ENCODE results near the gene PAN2. TPM values are rescaled to one million over a fixed set of nuclear protein-coding genes. Genes with fewer than 3 reads are reported as not detected.
A peak's percentile ranks its signal among the peaks of the same experiment; 100 is the strongest.

The PAN2 gene
- polyA plus RNA-seq: 5.5 TPM

GRCh38 chr12:56333679-56334489 lies at the start of gene PAN2:
Gene PAN2 (minus strand): TSS chr12:56334000. CDS start chr12:56333094, 906 bp downstream.
- Mint-ChIP-seq H3K36me3 (peaks cover 4% of the 10 kb centered on the region), H3K27ac (peak within 1 kb of the TSS; percentile 99 to 100 (median 100)), H3K9me3 (no peaks in the 10 kb centered on the region), H3K4me3 (peak within 1 kb of the TSS; percentile 92 to 100 (median 98)), H3K4me1 (peaks cover 32 to 37% (median 36%) of the 10 kb centered on the region in 3 donors), H3K27me3 (peaks cover 2% of the 10 kb centered on the region)

GRCh38 chr12:56382611-56383010 lies 48.8 kb upstream of the PAN2 start:
- Mint-ChIP-seq H3K4me3 (no peak overlapping the region), H3K4me1 (peaks cover 3 to 8% (median 3%) of the 10 kb centered on the region in 3 donors), H3K27ac (no peak overlapping the region), H3K27me3 (no peaks in the 10 kb centered on the region), H3K9me3 (no peaks in the 10 kb centered on the region), H3K36me3 (no peaks in the 10 kb centered on the region)

- H3K4me3 Mint-ChIP-seq: peak overlapping the region in 1 of 4 donors; percentile 52
- H3K9me3 Mint-ChIP-seq: peaks cover 0 to 2% (median 0%) of the 10 kb centered on the region in 3 donors
- no peaks in the 10 kb centered on the region for H3K36me3 Mint-ChIP-seq
- no peaks in the 10 kb centered on the region for H3K27me3 Mint-ChIP-seq
- peak overlapping the region in 1 of 3 donors; percentile 56 for H3K27ac Mint-ChIP-seq
- peaks cover 32 to 36% (median 33%) of the 10 kb centered on the region in 3 donors for H3K4me1 Mint-ChIP-seq
These were observed 44.2 kb upstream of the PAN2 start for GRCh38 chr12:56377989-56378316.

- H3K27ac Mint-ChIP-seq: peak overlapping the region in 2 of 3 donors; percentile 56 to 67
- H3K4me3 Mint-ChIP-seq: peak overlapping the region in 3 of 4 donors; percentile 52 to 83 (median 52)
- H3K27me3 Mint-ChIP-seq: no peaks in the 10 kb centered on the region
- H3K4me1 Mint-ChIP-seq: peaks cover 32 to 39% (median 36%) of the 10 kb centered on the region in 3 donors
- peaks cover 0 to 2% (median 0%) of the 10 kb centered on the region in 3 donors for H3K9me3 Mint-ChIP-seq
- no peaks in the 10 kb centered on the region for H3K36me3 Mint-ChIP-seq
These were observed 43.6 kb upstream of the PAN2 start for GRCh38 chr12:56377310-56377988.

GRCh38 chr12:56375598-56376434 lies 42.0 kb upstream of the PAN2 start:
- no peaks in the 10 kb centered on the region for H3K27me3 Mint-ChIP-seq
- H3K9me3 Mint-ChIP-seq: peaks cover 0 to 2% (median 0%) of the 10 kb centered on the region in 3 donors
- peak overlapping the region; percentile 46 to 83 (median 64) for H3K4me3 Mint-ChIP-seq
- peak overlapping the region; percentile 93 to 95 (median 94) for H3K27ac Mint-ChIP-seq
- H3K4me1 Mint-ChIP-seq: peaks cover 31 to 37% (median 34%) of the 10 kb centered on the region in 3 donors
- H3K36me3 Mint-ChIP-seq: no peaks in the 10 kb centered on the region

- Mint-ChIP-seq H3K27ac (peak overlapping the region; percentile 93 to 95 (median 94)), H3K9me3 (peaks cover 0 to 2% (median 0%) of the 10 kb centered on the region in 3 donors), H3K27me3 (no peaks in the 10 kb centered on the region), H3K4me1 (peaks cover 31 to 37% (median 34%) of the 10 kb centered on the region in 3 donors), H3K4me3 (peak overlapping the region in 3 of 4 donors; percentile 46 to 87 (median 83)), H3K36me3 (no peaks in the 10 kb centered on the region)
These were observed 41.2 kb upstream of the PAN2 start for GRCh38 chr12:56374726-56375597.

- Mint-ChIP-seq H3K4me1 (peaks cover 31 to 37% (median 34%) of the 10 kb centered on the region in 3 donors), H3K4me3 (peak overlapping the region in 1 of 4 donors; percentile 58), H3K9me3 (peaks cover 0 to 2% (median 0%) of the 10 kb centered on the region in 3 donors), H3K27me3 (no peaks in the 10 kb centered on the region), H3K27ac (peak overlapping the region in 2 of 3 donors; percentile 39 to 45), H3K36me3 (no peaks in the 10 kb centered on the region)
These were observed 39.7 kb upstream of the PAN2 start for GRCh38 chr12:56373515-56373914.

GRCh38 chr12:56366948-56367347 lies 33.1 kb upstream of the PAN2 start:
- Mint-ChIP-seq H3K27me3 (no peaks in the 10 kb centered on the region), H3K4me3 (no peak overlapping the region), H3K9me3 (no peaks in the 10 kb centered on the region), H3K4me1 (no peaks in the 10 kb centered on the region), H3K36me3 (no peaks in the 10 kb centered on the region), H3K27ac (peak overlapping the region in 1 of 3 donors; percentile 59)

- Mint-ChIP-seq H3K36me3 (no peaks in the 10 kb centered on the region), H3K9me3 (no peaks in the 10 kb centered on the region), H3K4me1 (peaks cover 4 to 29% (median 18%) of the 10 kb centered on the region in 3 donors), H3K27ac (peak within 1 kb of the TSS in 1 of 3 donors; percentile 69), H3K4me3 (peak within 1 kb of the TSS; percentile 42 to 98 (median 69)), H3K27me3 (no peaks in the 10 kb centered on the region)
These were observed 28.6 kb upstream of the PAN2 start, which contains the start of gene APOF for GRCh38 chr12:56362130-56363059. Gene APOF (minus strand): TSS chr12:56362857. CDS start chr12:56362745, 112 bp downstream.

GRCh38 chr12:56361487-56362129 lies 27.8 kb upstream of the PAN2 start:
- Mint-ChIP-seq H3K36me3 (no peaks in the 10 kb centered on the region), H3K27me3 (no peaks in the 10 kb centered on the region), H3K9me3 (no peaks in the 10 kb centered on the region), H3K27ac (peak overlapping the region in 1 of 3 donors; percentile 78), H3K4me3 (peak overlapping the region; percentile 91 to 98 (median 95)), H3K4me1 (peaks cover 4 to 29% (median 18%) of the 10 kb centered on the region in 3 donors)

- Mint-ChIP-seq H3K27me3 (no peaks in the 10 kb centered on the region), H3K9me3 (no peaks in the 10 kb centered on the region)
These were observed 26.3 kb upstream of the PAN2 start, which contains the start of gene STAT2 for GRCh38 chr12:56359851-56360767. Gene STAT2 (minus strand): TSS chr12:56360107. CDS start chr12:56356571, 3,536 bp downstream.

More at GRCh38 chr12:56359851-56360767, 26.3 kb upstream of the PAN2 start, which contains the start of gene STAT2:
- H3K4me1 Mint-ChIP-seq: peaks cover 4 to 29% (median 18%) of the 10 kb centered on the region in 3 donors
- peak within 1 kb of the TSS; percentile 91 to 98 (median 95) for H3K4me3 Mint-ChIP-seq
- H3K27ac Mint-ChIP-seq: peak within 1 kb of the TSS; percentile 81 to 95 (median 88)
- peaks cover 3% of the 10 kb centered on the region for H3K36me3 Mint-ChIP-seq
